Esophagus (tissue), 2 donors: ENCODE data around the gene PNKD. TPM values are rescaled to one million over a fixed set of nuclear protein-coding genes. Genes with fewer than 3 reads are reported as not detected.

ENCODE experiments used
- H3K27ac ChIP-seq, 2 donors: one replicate each; pipeline ENCODE4 v1.5.1; 2013; ENCODE audit warnings: low read depth in 2 of 2, mild to moderate bottlenecking in 2 of 2, inconsistent platforms in 1 of 2, low read length in 1 of 2, moderate library complexity in 1 of 2
- H3K27me3 ChIP-seq, 2 donors: one replicate each; pipeline ENCODE4 v1.6.1; 2013; ENCODE audit warnings: low read length in 2 of 2, control low read depth in 1 of 2, mild to moderate bottlenecking in 1 of 2; ENCODE audit not compliant: insufficient read depth in 2 of 2, control insufficient read depth in 1 of 2
- H3K36me3 ChIP-seq, 2 donors: one replicate each; pipeline ENCODE4 v1.6.1; 2013; ENCODE audit warnings: low read length in 1 of 2; ENCODE audit not compliant: control insufficient read depth in 2 of 2, insufficient read depth in 2 of 2
- H3K4me1 ChIP-seq, 2 donors: one replicate each; pipeline ENCODE4 v1.6.1; 2013; ENCODE audit warnings: low read length in 1 of 2; ENCODE audit not compliant: control insufficient read depth in 2 of 2, insufficient read depth in 2 of 2
- H3K4me3 ChIP-seq, 2 donors: one replicate each; pipeline ENCODE4 v1.5.1; 2013; ENCODE audit warnings: low read length in 2 of 2, mild to moderate bottlenecking in 2 of 2, low read depth in 1 of 2, moderate library complexity in 1 of 2
- H3K9me3 ChIP-seq, 2 donors: one replicate each; pipeline ENCODE4 v1.6.1; 2013; ENCODE audit warnings: mild to moderate bottlenecking in 2 of 2, low read depth in 1 of 2, low read length in 1 of 2, moderate library complexity in 1 of 2; ENCODE audit not compliant: control insufficient read depth in 2 of 2, insufficient read depth in 1 of 2
- WGBS, 2 donors: extraction: QIAGEN DNeasy Blood & Tissue Kit; methylation state at CpG; one replicate each; pipeline ENCODE4 v1.1.7; 2013; 5-methylcytosine and 5-hydroxymethylcytosine counted together
- polyA plus RNA-seq, 2 donors: library from polyadenylated mRNA; stranded (reverse); fragments of 200-250 nt; gene quantifications; one replicate each; pipeline ENCODE4 v1.2.3, GENCODE V29; 2013
- donor health status: healthy with polysubstance abuse.
- donor health status: Bipolar disorder and iron deficiency.

Gene PNKD
- polyA plus RNA-seq, 2 donors = 50.1 to 54.9 TPM

DNA sequence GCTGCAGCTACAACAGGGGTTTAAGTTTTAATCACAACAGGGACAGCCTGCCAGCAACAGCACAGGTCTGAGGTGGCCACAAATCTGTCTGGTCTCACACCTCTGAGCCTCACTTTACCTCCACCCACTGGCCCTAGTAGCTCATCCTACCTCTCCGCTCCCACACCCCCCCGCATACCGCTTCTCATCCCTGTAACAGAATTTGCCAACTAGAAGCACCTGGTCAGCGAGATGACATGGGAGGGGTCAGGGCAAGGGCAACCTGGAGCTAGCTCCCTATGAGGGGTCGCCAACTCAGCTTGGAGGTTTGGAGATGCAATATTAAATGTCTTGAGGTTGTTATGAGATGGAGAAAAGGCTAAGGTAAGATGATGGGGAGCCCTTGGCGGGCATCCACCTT, 93.9 kb downstream of the PNKD start:
- no peaks in the 10 kb centered on the region for H3K27me3 ChIP-seq

DNA sequence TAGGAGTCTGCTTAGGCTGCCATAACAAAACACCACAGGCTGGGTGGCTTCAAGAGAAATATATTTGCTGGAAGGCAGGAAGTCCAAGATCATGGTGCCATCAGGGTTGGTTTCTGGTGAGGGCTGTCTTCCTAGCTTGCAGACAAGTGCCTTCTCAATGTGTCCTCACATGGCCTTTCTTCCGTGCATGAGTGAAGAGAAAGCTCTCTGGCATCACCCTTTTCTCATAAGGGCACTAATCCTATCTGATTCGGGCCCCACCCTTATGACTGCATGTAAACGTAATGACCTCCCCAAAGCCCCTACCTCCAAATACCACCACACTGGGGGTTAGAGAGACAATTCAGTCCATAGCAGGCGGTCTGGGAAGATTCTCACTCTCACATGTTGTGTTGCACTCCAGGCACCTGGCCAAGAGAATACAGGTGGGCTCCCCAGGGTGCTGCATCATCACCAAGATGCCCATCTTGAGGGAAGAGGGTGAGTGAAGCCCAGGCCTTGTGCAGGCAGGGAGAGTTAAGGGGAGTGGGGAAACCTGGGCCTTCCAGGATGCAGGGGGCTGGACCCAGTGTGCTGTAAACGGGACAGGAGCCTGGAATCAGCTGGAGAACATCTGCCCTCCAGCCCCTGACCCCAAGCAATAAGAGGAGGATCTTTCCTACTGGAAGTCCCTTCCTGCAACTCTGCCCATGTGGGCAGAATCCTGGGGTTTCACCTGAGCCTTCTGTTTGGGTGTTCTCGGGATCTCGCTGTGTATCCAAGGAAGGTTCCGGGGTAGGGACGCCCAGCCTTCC, 96.5 kb downstream of the PNKD start:
- no peaks in the 10 kb centered on the region for H3K27me3 ChIP-seq
- H3K36me3 ChIP-seq = no peaks in the 10 kb centered on the region
- H3K4me3 ChIP-seq = peak overlapping the region; percentile 52 to 57
- no peaks in the 10 kb centered on the region for H3K4me1 ChIP-seq
- 90 to 92% methylated on average over 9 of the region's 9 CpGs for WGBS, 2 donors
- peaks cover 2 to 3% of the 10 kb centered on the region in 2 donors for H3K9me3 ChIP-seq
- H3K27ac ChIP-seq = peak overlapping the region; percentile 85 to 87

More for the DNA sequence above, 93.9 kb downstream of the PNKD start:
- Histone ChIP-seq H3K4me1 (no peaks in the 10 kb centered on the region), H3K27ac (no peak overlapping the region), H3K4me3 (no peak overlapping the region), H3K9me3 (peaks cover 2 to 3% of the 10 kb centered on the region in 2 donors), H3K36me3 (no peaks in the 10 kb centered on the region)
- 76 to 84% methylated on average over 6 of the region's 6 CpGs for WGBS, 2 donors

DNA sequence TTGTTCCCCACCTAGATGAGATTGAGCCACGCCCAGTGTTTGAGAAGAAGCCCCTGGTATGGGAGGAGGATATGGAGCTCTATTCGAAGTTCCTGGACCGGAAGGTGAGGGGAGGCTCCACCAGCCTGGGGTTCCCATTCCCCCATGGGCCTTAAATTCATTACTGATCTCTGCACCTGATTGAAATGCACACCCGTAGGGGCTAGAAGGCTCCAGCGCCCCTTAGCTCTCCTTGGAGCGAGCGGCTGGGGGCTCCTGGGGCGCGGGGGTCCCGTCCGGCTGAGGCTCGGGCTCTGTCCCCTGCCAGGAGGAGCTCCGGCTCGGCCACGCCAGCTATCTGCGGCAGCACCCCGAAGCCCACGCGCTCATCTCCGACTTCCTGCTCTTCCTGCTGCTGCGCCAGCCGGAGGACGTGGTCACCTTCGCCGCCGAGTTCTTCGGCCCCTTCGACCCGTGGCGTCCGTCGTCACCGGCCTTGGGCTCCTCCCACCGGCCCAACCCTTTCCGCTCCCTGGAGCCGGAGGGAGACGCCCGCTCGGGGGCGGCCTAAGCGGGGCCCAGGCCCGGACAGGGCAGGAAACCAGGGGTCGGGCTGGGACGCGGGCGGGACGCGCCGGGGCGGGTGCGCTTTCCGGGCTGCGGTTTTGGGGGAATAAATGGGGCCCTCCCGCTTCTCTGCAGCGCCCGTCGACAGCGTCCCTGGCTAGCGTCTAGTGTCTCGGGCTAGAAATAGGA, 97.3 kb downstream of the PNKD start:
- Histone ChIP-seq H3K27ac (peak overlapping the region; percentile 85 to 87), H3K36me3 (no peaks in the 10 kb centered on the region), H3K27me3 (no peaks in the 10 kb centered on the region), H3K4me1 (no peaks in the 10 kb centered on the region), H3K4me3 (peak overlapping the region; percentile 52 to 57), H3K9me3 (peaks cover 2 to 3% of the 10 kb centered on the region in 2 donors)
- WGBS, 2 donors = 3 to 4% methylated on average over 59 to 60 of the region's 60 CpGs

DNA sequence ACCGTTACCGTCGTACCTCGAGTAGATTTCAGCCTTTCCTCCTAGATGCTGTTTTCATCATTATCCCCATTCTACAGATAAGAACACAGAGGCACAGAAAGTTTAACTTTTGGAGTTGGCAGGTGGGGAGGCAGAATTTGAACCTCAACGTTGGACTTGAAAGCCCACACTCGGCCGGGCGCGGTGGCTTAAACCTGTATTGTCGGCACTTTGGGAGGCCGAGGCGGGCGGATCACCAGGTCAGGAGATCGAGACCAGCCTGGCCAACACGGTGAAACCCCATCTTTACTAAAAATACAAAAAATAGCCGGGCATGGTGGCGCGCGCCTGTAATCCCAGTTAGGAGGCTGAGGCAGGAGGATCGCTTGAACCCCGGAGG, 97.8 kb downstream of the PNKD start:
- H3K9me3 ChIP-seq = peaks cover 2 to 3% of the 10 kb centered on the region in 2 donors
- H3K4me3 ChIP-seq = peak overlapping the region; percentile 52 to 57
- H3K27me3 ChIP-seq = no peaks in the 10 kb centered on the region
- no peaks in the 10 kb centered on the region for H3K4me1 ChIP-seq
- no peaks in the 10 kb centered on the region for H3K36me3 ChIP-seq
- WGBS, 2 donors = 57 to 64% methylated on average over 21 of the region's 21 CpGs
- peak overlapping the region; percentile 85 to 87 for H3K27ac ChIP-seq

DNA sequence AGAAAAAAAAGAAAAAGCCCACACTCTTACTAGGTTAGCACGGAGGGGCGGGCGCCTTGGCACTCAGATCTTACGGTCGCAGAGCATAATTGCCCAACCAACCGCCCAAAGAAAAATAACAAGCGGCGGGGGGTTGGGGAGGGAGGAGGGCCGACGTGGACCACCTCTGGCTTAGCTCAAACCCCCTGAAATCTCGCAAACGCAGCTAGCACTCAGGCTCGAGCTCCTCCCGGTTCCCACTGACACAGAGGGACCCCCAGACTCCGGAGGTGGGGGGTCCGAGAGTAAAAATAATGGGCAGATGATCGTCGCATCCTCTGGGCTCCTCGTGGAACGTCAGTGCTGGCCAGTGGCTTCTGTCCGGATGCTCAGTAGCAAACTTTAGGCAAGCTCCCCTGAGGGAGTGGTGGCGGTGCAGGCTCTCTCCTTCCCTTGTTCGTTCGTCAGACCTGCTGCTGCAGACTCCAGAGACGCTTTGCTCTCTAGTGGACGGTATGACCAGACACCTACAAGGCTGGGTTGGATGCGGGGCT, 98.4 kb downstream of the PNKD start:
- Histone ChIP-seq H3K27me3 (no peaks in the 10 kb centered on the region), H3K4me1 (no peaks in the 10 kb centered on the region), H3K36me3 (no peaks in the 10 kb centered on the region), H3K4me3 (no peak overlapping the region), H3K27ac (peak overlapping the region; percentile 33 to 53), H3K9me3 (peaks cover 2 to 3% of the 10 kb centered on the region in 2 donors)
- 52 to 53% methylated on average over 26 to 27 of the region's 27 CpGs for WGBS, 2 donors

DNA sequence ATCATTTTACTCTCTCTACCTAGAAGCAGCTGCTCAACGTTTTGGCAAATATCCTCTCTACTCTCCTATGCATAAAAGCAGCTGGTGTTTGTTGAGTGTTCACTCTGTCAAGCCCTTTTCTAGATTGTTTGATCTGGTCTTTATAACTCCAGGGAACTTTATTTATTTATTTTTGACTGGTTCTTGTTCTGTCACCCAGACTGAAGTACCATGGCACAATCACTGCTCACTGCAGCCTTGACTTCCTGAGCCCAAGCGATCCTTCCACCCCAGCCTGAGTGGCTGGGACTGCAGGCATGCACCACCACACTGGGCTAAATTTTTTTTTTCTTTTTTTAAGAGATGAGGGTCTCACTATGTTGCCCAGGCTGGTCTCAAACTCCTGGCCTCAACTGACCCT, 99.0 kb downstream of the PNKD start:
- WGBS, 2 donors = 53 to 65% methylated on average over 2 of the region's 2 CpGs
- Histone ChIP-seq H3K9me3 (peaks cover 2 to 3% of the 10 kb centered on the region in 2 donors), H3K4me3 (no peak overlapping the region), H3K27ac (no peak overlapping the region), H3K36me3 (no peaks in the 10 kb centered on the region), H3K4me1 (no peaks in the 10 kb centered on the region), H3K27me3 (no peaks in the 10 kb centered on the region)

DNA sequence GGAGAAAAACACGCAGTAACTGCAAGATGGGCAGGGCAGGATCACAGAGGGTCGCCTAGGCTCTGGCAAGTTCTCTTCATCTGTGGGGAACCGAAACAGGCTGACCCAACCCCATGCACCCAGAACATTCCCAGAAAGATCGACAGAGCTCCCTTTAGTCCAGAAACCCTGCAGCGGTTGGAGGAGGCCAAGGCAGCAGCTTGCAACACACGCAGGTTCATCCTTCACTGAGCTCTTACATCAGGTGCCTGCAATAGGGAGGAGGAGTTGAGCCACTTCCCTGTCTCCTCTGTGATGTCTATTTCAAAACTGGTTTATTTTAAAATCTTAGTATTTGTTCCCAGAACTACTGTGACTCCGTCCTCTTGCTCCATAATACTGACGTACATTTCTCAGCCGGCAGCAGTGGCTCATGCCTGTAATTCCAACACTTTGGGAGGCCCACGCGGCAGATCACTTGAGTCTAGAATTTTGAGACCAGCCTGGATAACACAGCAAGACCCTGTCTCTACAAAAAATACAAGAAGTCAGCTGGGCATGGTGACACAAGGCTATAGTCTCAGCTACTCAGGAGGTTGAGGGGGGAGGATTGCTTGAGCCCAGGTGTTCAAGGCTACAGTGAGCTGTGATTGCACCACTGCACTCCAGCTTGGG, 100.2 kb downstream of the PNKD start:
- Histone ChIP-seq H3K36me3 (no peaks in the 10 kb centered on the region), H3K27ac (peak overlapping the region in 1 of 2 donors; percentile 1), H3K9me3 (peaks cover 2 to 3% of the 10 kb centered on the region in 2 donors), H3K4me1 (no peaks in the 10 kb centered on the region), H3K27me3 (no peaks in the 10 kb centered on the region), H3K4me3 (no peak overlapping the region)
- WGBS, 2 donors = 79 to 80% methylated on average over 11 of the region's 11 CpGs

DNA sequence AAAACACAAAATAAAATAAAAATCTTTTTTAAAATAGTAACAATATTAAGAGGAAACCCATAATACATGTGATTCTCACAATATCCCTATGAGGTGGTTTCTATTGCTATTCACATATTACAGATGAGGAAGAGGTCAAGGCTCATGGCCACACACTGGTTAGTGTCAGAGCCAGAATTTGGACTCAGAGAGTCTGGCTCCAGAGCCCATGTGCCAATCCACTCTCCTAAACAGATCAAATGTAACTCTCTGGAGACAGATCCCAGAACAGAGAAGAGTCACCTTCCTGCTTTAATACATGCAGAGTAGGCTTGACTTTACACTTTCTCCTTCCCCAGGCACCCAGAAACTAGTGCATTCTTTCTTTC, 101.6 kb downstream of the PNKD start:
- Histone ChIP-seq H3K36me3 (no peaks in the 10 kb centered on the region), H3K27me3 (no peaks in the 10 kb centered on the region), H3K27ac (no peak overlapping the region), H3K9me3 (no peaks in the 10 kb centered on the region), H3K4me3 (no peak overlapping the region), H3K4me1 (no peaks in the 10 kb centered on the region)

DNA sequence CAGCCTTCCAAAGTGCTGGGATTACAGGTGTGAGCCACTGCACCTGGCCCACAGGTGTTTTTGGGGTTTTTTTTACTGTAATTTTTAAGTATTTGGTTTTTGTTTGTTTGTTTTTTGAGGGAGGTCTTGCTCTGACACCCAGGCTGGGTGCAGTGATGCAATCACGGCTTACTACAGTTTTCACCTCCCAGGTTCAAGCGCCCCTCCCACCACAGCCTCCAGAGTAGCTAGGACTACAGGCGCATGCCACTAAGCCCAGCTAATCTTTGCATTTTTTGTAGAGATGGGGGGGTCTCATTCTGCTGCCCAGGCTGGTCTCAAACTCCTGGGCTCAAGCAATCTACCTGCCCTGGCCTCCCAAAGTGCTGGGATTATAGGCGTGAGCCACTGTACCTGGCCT, 104.5 kb downstream of the PNKD start:
- Histone ChIP-seq H3K4me1 (no peaks in the 10 kb centered on the region), H3K9me3 (no peaks in the 10 kb centered on the region), H3K4me3 (no peak overlapping the region), H3K27ac (peak overlapping the region in 1 of 2 donors; percentile 10), H3K36me3 (no peaks in the 10 kb centered on the region), H3K27me3 (no peaks in the 10 kb centered on the region)
- 52 to 58% methylated on average over 4 of the region's 4 CpGs for WGBS, 2 donors
